Measurements from ENCODE around the gene ZBTB44. TPM values are rescaled to one million over a fixed set of nuclear protein-coding genes. Genes with fewer than 3 reads are reported as not detected.

The ZBTB44 gene
- total RNA-seq, 1 donor from 2014 or later = 24.4 TPM

- Histone ChIP-seq H3K36me3 (peaks cover 0 to 5% of the 10 kb centered on the region in 2 donors), H3K27ac (no peak overlapping the region), H3K9me3 (no peaks in the 10 kb centered on the region), H3K4me3 (no peak overlapping the region), H3K4me1 (no peaks in the 10 kb centered on the region), H3K27me3 (no peaks in the 10 kb centered on the region)
- DNase-seq (ENCODE audit: low spot score in 2 of 2) = no peak
- intact Hi-C loops (cut with DNase I) = no loop called here
- no peak for TF ChIP-seq CTCF (IDR thresholded peaks at IDR 0.05)
Observed at GRCh38 chr11:130272336-130272735, 42.4 kb downstream of the ZBTB44 start.

- TF ChIP-seq CTCF (IDR thresholded peaks at IDR 0.05) = no peak
- H3K27me3 ChIP-seq = no peaks in the 10 kb centered on the region
- H3K27ac ChIP-seq = no peak overlapping the region
- H3K4me3 ChIP-seq = no peak overlapping the region
- no peaks in the 10 kb centered on the region for H3K4me1 ChIP-seq
- peaks cover 9 to 17% of the 10 kb centered on the region in 2 donors for H3K36me3 ChIP-seq
- H3K9me3 ChIP-seq = no peaks in the 10 kb centered on the region
- intact Hi-C loops (cut with DNase I) = no loop called here
- DNase-seq (ENCODE audit: low spot score in 2 of 2) = no peak
Observed at GRCh38 chr11:130269326-130269943, 45.3 kb downstream of the ZBTB44 start.

- Histone ChIP-seq H3K27me3 (no peaks in the 10 kb centered on the region), H3K27ac (no peak overlapping the region), H3K4me3 (no peak overlapping the region), H3K4me1 (no peaks in the 10 kb centered on the region), H3K36me3 (peaks cover 24 to 52% of the 10 kb centered on the region in 2 donors), H3K9me3 (peaks cover 0 to 7% of the 10 kb centered on the region in 2 donors)
- no peak for DNase-seq (ENCODE audit: low spot score in 2 of 2)
- intact Hi-C loops (cut with DNase I) = no loop called here
- no peak for TF ChIP-seq CTCF (IDR thresholded peaks at IDR 0.05)
Observed at GRCh38 chr11:130263351-130263750, 51.4 kb downstream of the ZBTB44 start.

- Histone ChIP-seq H3K9me3 (peaks cover 0 to 8% of the 10 kb centered on the region in 2 donors), H3K27me3 (no peaks in the 10 kb centered on the region), H3K4me1 (no peaks in the 10 kb centered on the region), H3K4me3 (no peak overlapping the region), H3K36me3 (peaks cover 24 to 50% of the 10 kb centered on the region in 2 donors), H3K27ac (no peak overlapping the region)
- intact Hi-C loops (cut with DNase I) = no loop called here
- no peak for TF ChIP-seq CTCF (IDR thresholded peaks at IDR 0.05)
- DNase-seq (ENCODE audit: low spot score in 2 of 2) = no peak
Observed at GRCh38 chr11:130262424-130262823, 52.3 kb downstream of the ZBTB44 start.

GRCh38 chr11:130261571-130261970, 53.1 kb downstream of the ZBTB44 start:
- Histone ChIP-seq H3K36me3 (peaks cover 24 to 44% of the 10 kb centered on the region in 2 donors), H3K4me1 (no peaks in the 10 kb centered on the region), H3K9me3 (peaks cover 0 to 8% of the 10 kb centered on the region in 2 donors), H3K27ac (no peak overlapping the region), H3K4me3 (no peak overlapping the region), H3K27me3 (no peaks in the 10 kb centered on the region)
- intact Hi-C loops (cut with DNase I) = no loop called here
- no peak for DNase-seq (ENCODE audit: low spot score in 2 of 2)
- no peak for TF ChIP-seq CTCF (IDR thresholded peaks at IDR 0.05)

GRCh38 chr11:130260742-130261141, 54.0 kb downstream of the ZBTB44 start:
- peaks cover 18 to 43% of the 10 kb centered on the region in 2 donors for H3K36me3 ChIP-seq
- no peak overlapping the region for H3K4me3 ChIP-seq
- H3K9me3 ChIP-seq = peaks cover 0 to 8% of the 10 kb centered on the region in 2 donors
- no peaks in the 10 kb centered on the region for H3K27me3 ChIP-seq
- no peak for TF ChIP-seq CTCF (IDR thresholded peaks at IDR 0.05)
- intact Hi-C loops (cut with DNase I) = no loop called here
- H3K27ac ChIP-seq = no peak overlapping the region
- no peaks in the 10 kb centered on the region for H3K4me1 ChIP-seq
- DNase-seq (ENCODE audit: low spot score in 2 of 2) = no peak

Measured in ascending aorta (tissue), 2 donors.